WTC11 (cell line): ENCODE measurements around the gene FER.

Experiments used
- CBFB ChIP-seq: sonication (generic); formaldehyde crosslinking; IDR thresholded peaks from 2 replicates; pipeline ENCODE4 v1.8.1; 2022; ENCODE audit warnings: mild to moderate bottlenecking, low read depth, missing genetic modification reagents
- CTCF ChIP-seq: fragments of 200-600 bp; IDR thresholded peaks from 2 replicates; pipeline ENCODE4 v1.8.0; 2022; ENCODE audit warnings: antibody characterized with exemption
- JAZF1 ChIP-seq: fragments of 250-450 bp; sonication (Bioruptor Pico); IDR thresholded peaks from 2 replicates; pipeline ENCODE4 v1.9.0; 2021; ENCODE audit warnings: moderate library complexity, mild to moderate bottlenecking, inconsistent platforms
- RORB ChIP-seq: fragments of 250-450 bp; sonication (Bioruptor Pico); IDR thresholded peaks from 2 replicates; pipeline ENCODE4 v1.9.0; 2021; ENCODE audit warnings: mild to moderate bottlenecking
- SP1 ChIP-seq: sonication (generic); formaldehyde crosslinking; conservative IDR thresholded peaks from 2 replicates; pipeline ENCODE4 v1.8.1; 2022; ENCODE audit warnings: missing genetic modification reagents
- ZNF263 ChIP-seq: sonication (generic); formaldehyde crosslinking; IDR thresholded peaks from 2 replicates; pipeline ENCODE4 v1.8.1; 2022; ENCODE audit warnings: low read depth, mild to moderate bottlenecking, moderate library complexity, missing genetic modification reagents

GRCh38 chr5:108726446-108727235 is 21.1 kb upstream of the FER start:
- TF ChIP-seq SP1 (no peak), CTCF (no peak), ZNF263 (no peak), RORB (CRISPR knock-in tag) (no peak), JAZF1 (CRISPR knock-in tag) (no peak), CBFB (CRISPR knock-in tag) (no peak)
